Vagina (tissue), 2 donors: ENCODE measurements around the gene EMID1. TPM values are rescaled to one million over a fixed set of nuclear protein-coding genes. Genes with fewer than 3 reads are reported as not detected.

ENCODE experiments used
- DNase-seq, 2 donors: peaks; one replicate each; pipeline ENCODE4 v3.0.0-alpha.2; 2017; ENCODE audit errors: extremely low spot score in 2 of 2
- H3K27ac ChIP-seq: fragments of 200-600 bp; sonication (generic); one replicate; pipeline ENCODE4 v1.5.1; 2019
- H3K27me3 ChIP-seq: fragments of 200-600 bp; sonication (generic); one replicate; pipeline ENCODE4 v1.5.1; 2019
- H3K36me3 ChIP-seq, 2 donors: fragments of 200-600 bp; sonication (generic); one replicate each; pipeline ENCODE4 v1.5.1; 2017 to 2019
- H3K4me1 ChIP-seq: fragments of 200-600 bp; sonication (generic); one replicate; pipeline ENCODE4 v1.5.1; 2019
- H3K4me3 ChIP-seq, 2 donors: fragments of 200-600 bp; sonication (generic); 1 replicate in 1 of 2; 2 replicates in 1 of 2; pipeline ENCODE4 v1.5.1; 2016 to 2019
- H3K9me3 ChIP-seq: fragments of 200-600 bp; sonication (generic); one replicate; pipeline ENCODE4 v1.5.1; 2019
- POLR2A ChIP-seq, 2 donors: fragments of 450-650 bp; IDR thresholded peaks; one replicate each; pipeline ENCODE4 v1.6.1; 2017; ENCODE audit warnings: antibody characterized with exemption in 2 of 2, mild to moderate bottlenecking in 2 of 2, moderate library complexity in 2 of 2
- POLR2AphosphoS5 ChIP-seq, 2 donors: sonication (generic); formaldehyde crosslinking; IDR thresholded peaks; one replicate each; pipeline ENCODE4 v1.9.0; 2017; ENCODE audit warnings: antibody characterized with exemption in 2 of 2, mild to moderate bottlenecking in 2 of 2, low read depth in 1 of 2; ENCODE audit not compliant: insufficient read depth in 1 of 2
- intact Hi-C: fragments of 100-400 bp; cut with DNase I; formaldehyde crosslinking; loops from one replicate; pipeline ENCODE4 v1.15.1; 2023
- total RNA-seq: library from RNA; depleted of rRNA; stranded (reverse); fragments of >200 nt; gene quantifications from one replicate; pipeline ENCODE4 v1.2.3, GENCODE V29; 2016
- TF ChIP-seq, protein P1 (sequence below), 3 experiments: fragments of 450-650 bp in 2 of 3; fragments of 200-600 bp in 1 of 3; sonication (generic) in 1 of 3; IDR thresholded peaks; one replicate each; pipeline ENCODE4 v1.5.1; 2017 to 2019; ENCODE audit warnings: antibody characterized with exemption in 3 of 3, mild to moderate bottlenecking in 2 of 3, moderate library complexity in 2 of 3

EMID1 gene
- total RNA-seq, 1 donor from 2014 or later: 2.5 TPM

DNA sequence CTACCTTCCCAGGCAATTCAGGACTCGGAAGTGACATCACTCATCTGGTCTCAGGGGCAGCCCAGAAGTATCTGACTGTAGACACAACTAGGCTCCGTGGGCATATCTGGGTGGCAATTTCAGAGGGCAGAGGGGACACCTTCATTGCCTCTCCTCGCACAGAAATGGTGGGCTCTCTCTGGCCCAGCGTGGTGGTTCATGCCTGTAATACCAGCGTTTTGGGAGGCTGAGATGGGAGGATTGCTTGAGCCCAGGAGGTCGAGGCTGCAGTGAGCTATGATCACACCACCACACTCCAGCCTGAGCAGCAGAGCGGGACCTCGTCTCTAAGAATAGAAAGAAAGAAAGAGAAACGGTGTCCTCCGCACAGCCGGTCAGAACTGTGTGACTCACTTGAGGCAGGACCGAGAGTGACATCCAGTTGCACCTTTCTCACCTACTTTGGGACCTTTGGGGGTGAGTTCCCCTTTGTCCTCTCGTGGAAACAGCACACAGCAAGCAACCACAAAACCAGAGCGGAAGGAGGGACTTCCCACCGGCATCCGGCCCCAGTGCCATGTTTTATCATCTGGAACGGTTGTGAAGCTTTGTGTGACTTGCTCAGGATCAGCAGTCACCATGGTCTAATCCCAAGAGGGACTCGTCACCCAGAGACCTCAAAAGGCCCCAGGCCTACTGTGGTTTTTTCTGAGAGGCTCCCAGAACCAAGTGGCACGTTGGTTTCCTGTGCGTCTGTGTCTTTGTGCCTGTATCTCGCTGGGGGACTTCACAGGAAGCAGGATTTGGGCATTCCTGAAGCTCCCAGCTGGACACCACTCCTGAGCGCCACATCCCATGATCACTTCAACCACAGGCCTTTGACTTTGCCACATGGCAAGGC lies 38.4 kb upstream of the EMID1 start:
- Histone ChIP-seq H3K9me3 (no peaks in the 10 kb centered on the region), H3K27ac (no peak overlapping the region), H3K27me3 (no peaks in the 10 kb centered on the region), H3K4me1 (no peaks in the 10 kb centered on the region), H3K4me3 (no peak overlapping the region), H3K36me3 (no peaks in the 10 kb centered on the region)
- no peak for DNase-seq
- TF ChIP-seq POLR2AphosphoS5 (IDR thresholded peaks at IDR 0.05; ENCODE audit: insufficient read depth in 1 of 2, low read depth in 1 of 2) (no peak), POLR2A (IDR thresholded peaks at IDR 0.05) (no peak)
- TF ChIP-seq, protein P1, sequence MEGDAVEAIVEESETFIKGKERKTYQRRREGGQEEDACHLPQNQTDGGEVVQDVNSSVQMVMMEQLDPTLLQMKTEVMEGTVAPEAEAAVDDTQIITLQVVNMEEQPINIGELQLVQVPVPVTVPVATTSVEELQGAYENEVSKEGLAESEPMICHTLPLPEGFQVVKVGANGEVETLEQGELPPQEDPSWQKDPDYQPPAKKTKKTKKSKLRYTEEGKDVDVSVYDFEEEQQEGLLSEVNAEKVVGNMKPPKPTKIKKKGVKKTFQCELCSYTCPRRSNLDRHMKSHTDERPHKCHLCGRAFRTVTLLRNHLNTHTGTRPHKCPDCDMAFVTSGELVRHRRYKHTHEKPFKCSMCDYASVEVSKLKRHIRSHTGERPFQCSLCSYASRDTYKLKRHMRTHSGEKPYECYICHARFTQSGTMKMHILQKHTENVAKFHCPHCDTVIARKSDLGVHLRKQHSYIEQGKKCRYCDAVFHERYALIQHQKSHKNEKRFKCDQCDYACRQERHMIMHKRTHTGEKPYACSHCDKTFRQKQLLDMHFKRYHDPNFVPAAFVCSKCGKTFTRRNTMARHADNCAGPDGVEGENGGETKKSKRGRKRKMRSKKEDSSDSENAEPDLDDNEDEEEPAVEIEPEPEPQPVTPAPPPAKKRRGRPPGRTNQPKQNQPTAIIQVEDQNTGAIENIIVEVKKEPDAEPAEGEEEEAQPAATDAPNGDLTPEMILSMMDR (IDR thresholded peaks at IDR 0.05): no peak
- intact Hi-C loops: no loop called here

DNA sequence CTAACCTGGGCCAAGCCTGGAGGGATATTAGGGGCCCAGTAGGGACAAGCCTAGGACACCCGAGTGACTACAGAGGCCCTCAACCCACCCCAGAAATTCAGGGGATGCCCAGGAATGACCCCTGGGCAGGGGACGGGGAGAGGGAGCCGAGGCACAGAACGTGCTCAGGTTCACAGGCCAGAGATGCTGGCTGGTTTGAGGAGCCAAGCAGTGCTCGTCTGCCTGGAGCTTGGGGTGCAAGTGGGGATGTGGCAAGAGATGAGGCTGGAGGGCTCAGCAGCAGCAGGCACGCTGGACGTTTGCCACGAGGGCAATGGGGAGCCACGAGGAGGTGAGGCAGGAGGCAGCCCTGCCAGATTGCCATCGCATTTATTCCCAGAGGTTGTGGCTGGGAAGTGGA lies 34.0 kb upstream of the EMID1 start:
- no peaks in the 10 kb centered on the region for H3K27me3 ChIP-seq
- no peaks in the 10 kb centered on the region for H3K36me3 ChIP-seq
- H3K27ac ChIP-seq: no peak overlapping the region
- intact Hi-C loops: no loop called here
- DNase-seq: no peak
- no peaks in the 10 kb centered on the region for H3K4me1 ChIP-seq
- no peaks in the 10 kb centered on the region for H3K9me3 ChIP-seq
- TF ChIP-seq, protein P1 (IDR thresholded peaks at IDR 0.05): no peak
- TF ChIP-seq POLR2A (IDR thresholded peaks at IDR 0.05): no peak
- TF ChIP-seq POLR2AphosphoS5 (IDR thresholded peaks at IDR 0.05; ENCODE audit: insufficient read depth in 1 of 2, low read depth in 1 of 2): no peak
- H3K4me3 ChIP-seq: no peak overlapping the region

DNA sequence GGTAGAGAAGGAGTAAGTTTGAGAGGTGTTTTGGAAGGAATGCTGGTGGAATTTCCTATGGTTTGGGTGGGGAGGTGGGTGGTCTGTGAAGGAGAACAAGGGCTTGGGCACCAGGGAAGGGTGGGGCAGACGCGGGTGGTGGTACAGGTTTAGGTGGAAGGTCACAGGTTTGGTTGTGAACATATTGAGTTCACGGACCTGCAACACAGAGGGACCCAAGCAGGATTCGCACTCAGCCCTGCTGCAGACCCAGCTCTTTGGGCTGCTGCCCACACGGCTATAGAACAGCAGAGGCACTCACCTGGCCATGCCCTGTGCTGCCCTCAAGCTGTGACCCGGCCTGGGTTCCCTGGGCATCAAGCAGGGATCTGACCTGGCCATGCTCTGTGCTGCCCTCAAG lies 33.5 kb upstream of the EMID1 start:
- Histone ChIP-seq H3K4me1 (no peaks in the 10 kb centered on the region), H3K27ac (no peak overlapping the region), H3K4me3 (no peak overlapping the region), H3K27me3 (no peaks in the 10 kb centered on the region), H3K9me3 (no peaks in the 10 kb centered on the region), H3K36me3 (no peaks in the 10 kb centered on the region)
- DNase-seq: no peak
- intact Hi-C loops: no loop called here
- TF ChIP-seq POLR2A (IDR thresholded peaks at IDR 0.05) (no peak), POLR2AphosphoS5 (IDR thresholded peaks at IDR 0.05; ENCODE audit: insufficient read depth in 1 of 2, low read depth in 1 of 2) (no peak)
- TF ChIP-seq, protein P1 (IDR thresholded peaks at IDR 0.05): no peak

DNA sequence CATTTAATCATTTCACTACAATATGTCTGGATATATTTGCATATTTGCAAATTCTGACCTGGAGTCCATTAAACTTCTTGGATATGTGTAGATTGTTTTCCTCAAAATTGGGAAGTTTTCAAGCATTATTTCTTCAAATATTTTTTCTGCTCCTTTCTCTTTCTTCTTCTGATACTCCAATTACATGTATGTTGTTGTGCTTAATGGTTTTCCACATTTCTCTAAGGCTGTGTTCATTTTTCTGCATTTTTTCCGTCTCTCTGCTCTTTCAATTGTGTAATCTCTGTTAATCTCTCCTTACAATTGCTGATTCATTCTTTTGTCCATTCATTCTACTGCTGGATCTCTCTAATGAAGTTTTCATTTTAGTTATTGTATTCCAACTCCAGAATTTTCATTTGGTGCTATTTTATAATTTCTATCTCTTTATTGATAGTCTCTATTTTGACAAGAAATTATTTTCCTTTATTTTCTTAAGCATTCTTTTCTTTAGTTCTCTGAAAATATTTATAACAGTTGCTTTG lies 30.3 kb upstream of the EMID1 start:
- H3K27ac ChIP-seq: no peak overlapping the region
- intact Hi-C loops: no loop called here
- no peaks in the 10 kb centered on the region for H3K4me1 ChIP-seq
- DNase-seq: no peak
- TF ChIP-seq POLR2AphosphoS5 (IDR thresholded peaks at IDR 0.05; ENCODE audit: insufficient read depth in 1 of 2, low read depth in 1 of 2): no peak
- TF ChIP-seq, protein P1 (IDR thresholded peaks at IDR 0.05): no peak
- TF ChIP-seq POLR2A (IDR thresholded peaks at IDR 0.05): no peak
- no peaks in the 10 kb centered on the region for H3K27me3 ChIP-seq
- H3K9me3 ChIP-seq: no peaks in the 10 kb centered on the region
- no peak overlapping the region for H3K4me3 ChIP-seq
- no peaks in the 10 kb centered on the region for H3K36me3 ChIP-seq
